ENCODE measurements around the gene FAM3C. TPM values are rescaled to one million over a fixed set of nuclear protein-coding genes. Genes with fewer than 3 reads are reported as not detected.

The FAM3C gene
- total and polyA plus RNA-seq, 2 of the 8 experiments (the other 6 are each of a cell fraction or from before 2014, with no cell fraction given) = 27.0 to 77.7 TPM

DNA sequence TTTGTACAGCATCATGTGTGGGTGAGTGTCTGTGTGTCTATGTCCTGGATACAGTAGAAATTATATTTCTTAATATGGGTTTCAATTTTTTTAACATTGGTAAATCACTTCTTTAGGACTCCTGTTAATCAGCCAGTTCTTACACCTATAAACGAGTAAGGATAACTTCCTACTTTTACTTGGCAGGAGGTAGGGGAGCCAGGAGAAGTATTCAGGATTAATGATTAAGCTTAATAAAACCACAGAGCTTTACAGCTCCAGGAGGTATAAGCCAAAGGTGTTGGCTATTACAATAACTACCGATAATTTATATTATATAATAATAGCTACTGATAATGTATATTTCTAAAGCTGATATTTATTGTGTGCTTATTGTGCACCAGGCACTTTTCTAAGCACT lies 1.7 kb upstream of the FAM3C start:
- no peak overlapping the region for H3K4me3 ChIP-seq (ENCODE audit: extremely low read depth in 1 of 4, insufficient read depth in 2 of 4, low read depth in 3 of 4, low read length in 4 of 4)
- no peak overlapping the region for H2BK12ac ChIP-seq (ENCODE audit: low read depth, low read length)
- no peak overlapping the region for H2AFZ ChIP-seq (ENCODE audit: low read length)
- H3K79me1 ChIP-seq (ENCODE audit: low read depth, low read length) = no peaks in the 10 kb centered on the region
- H4K5ac ChIP-seq (ENCODE audit: insufficient read length, low read depth, low read length) = no peak overlapping the region
- H2BK5ac ChIP-seq (ENCODE audit: low read depth, low read length) = no peak overlapping the region
- H3K27me3 ChIP-seq (replicated peaks in 1 of 4; ENCODE audit: control insufficient read depth in 3 of 4, extremely low read depth in 1 of 4, insufficient read depth in 3 of 4, low read length in 3 of 4) = no peaks in the 10 kb centered on the region
- TF ChIP-seq, protein P1, sequence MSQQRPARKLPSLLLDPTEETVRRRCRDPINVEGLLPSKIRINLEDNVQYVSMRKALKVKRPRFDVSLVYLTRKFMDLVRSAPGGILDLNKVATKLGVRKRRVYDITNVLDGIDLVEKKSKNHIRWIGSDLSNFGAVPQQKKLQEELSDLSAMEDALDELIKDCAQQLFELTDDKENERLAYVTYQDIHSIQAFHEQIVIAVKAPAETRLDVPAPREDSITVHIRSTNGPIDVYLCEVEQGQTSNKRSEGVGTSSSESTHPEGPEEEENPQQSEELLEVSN (IDR thresholded peaks at IDR 0.05) = no peak
- H3K9me3 ChIP-seq (ENCODE audit: insufficient read depth in 2 of 2, low read depth in 1 of 2, low read length in 1 of 2) = no peaks in the 10 kb centered on the region
- no peak overlapping the region for H2BK20ac ChIP-seq (ENCODE audit: low read length)
- no peak overlapping the region for H2AK5ac ChIP-seq (ENCODE audit: low read depth, low read length)
- no peak overlapping the region for H3K14ac ChIP-seq (ENCODE audit: insufficient read length)
- no peaks in the 10 kb centered on the region for H3K4me1 ChIP-seq (replicated peaks in 1 of 4; ENCODE audit: control insufficient read depth in 3 of 4, insufficient read depth in 4 of 4, low read length in 3 of 4)
- H3K23ac ChIP-seq (ENCODE audit: insufficient read length) = no peak overlapping the region
- no peak overlapping the region for H4K91ac ChIP-seq (replicated peaks; ENCODE audit: insufficient read length, low read length)
- peaks cover 5 to 28% of the 10 kb centered on the region in 2 experiments; a peak in 2 of 4 replicates for H3K79me2 ChIP-seq (ENCODE audit: control insufficient read depth in 1 of 2, insufficient read depth in 2 of 2, low read length in 2 of 2)
- H3K23me2 ChIP-seq (ENCODE audit: low read depth, low read length) = no peaks in the 10 kb centered on the region
- no peak overlapping the region for H3K56ac ChIP-seq (replicated peaks; ENCODE audit: insufficient read length, low read depth, low read length)
- no peak overlapping the region for H3K4me2 ChIP-seq (ENCODE audit: insufficient read depth in 1 of 2, low read depth in 2 of 2, low read length in 2 of 2)
- H3K4ac ChIP-seq (replicated peaks; ENCODE audit: insufficient read length, low read depth, low read length) = no peak overlapping the region
- no peak overlapping the region for H3K27ac ChIP-seq (ENCODE audit: low read depth, low read length)
- peaks cover 0 to 5% (median 1%) of the 10 kb centered on the region in 4 experiments; a peak in 3 of 8 replicates for H3K36me3 ChIP-seq (ENCODE audit: control insufficient read depth in 2 of 4, insufficient read depth in 4 of 4, low read length in 3 of 4)
- no peak overlapping the region for H3K18ac ChIP-seq (ENCODE audit: extremely low read depth, low read length)
- H4K8ac ChIP-seq (ENCODE audit: extremely low read depth, insufficient read depth, low read length) = no peak overlapping the region
- DNase-seq (ENCODE audit: low read depth in 1 of 2, low spot score in 2 of 2) (no peak), FAIRE-seq (no peak)
- no peak overlapping the region for H3K9ac ChIP-seq (replicated peaks in 1 of 4; ENCODE audit: extremely low read depth in 1 of 4, low read depth in 3 of 4, low read length in 3 of 4)
- H2BK120ac ChIP-seq (replicated peaks; ENCODE audit: low read depth, low read length) = no peak overlapping the region
- H2BK15ac ChIP-seq (ENCODE audit: low read length) = no peak overlapping the region
- H4K20me1 ChIP-seq (replicated peaks in 1 of 2; ENCODE audit: control insufficient read depth in 1 of 2, insufficient read depth in 2 of 2, low read length in 2 of 2) = peaks cover 0 to 2% of the 10 kb centered on the region in 2 experiments
- POLR2A ChIA-PET (ENCODE audit: partially characterized antibody) = interaction anchor here (1.2 to 2.8 kb wide), 2 partner anchors 12 to 34 kb away, joined by 4 to 30 read pairs; no protein-coding TSS in a partner anchor
- CTCF ChIA-PET (ENCODE audit: partially characterized antibody) = interaction anchor here (1.0 to 3.2 kb wide), 12 partner anchors 8 to 290 kb away, joined by 3 to 23 read pairs (median 6); no protein-coding TSS in a partner anchor
- WGBS, 2 experiments (ENCODE audit: extremely low coverage in 1 of 2, insufficient coverage in 1 of 2, insufficient read length in 1 of 2, insufficient replicate concordance in 2 of 2, low coverage in 1 of 2, low lambda C conversion rate in 2 of 2, missing lambda C conversion rate in 1 of 2) = 94% methylated on average over 2 of the region's 2 CpGs; no CpG with 5 or more reads in 1 of the 2 experiments
